Kidney (tissue), 14 donors: ENCODE results near the gene PBX4. TPM values are rescaled to one million over a fixed set of nuclear protein-coding genes. Genes with fewer than 3 reads are reported as not detected.

Experiments
- DNase-seq, 5 donors: peaks; one replicate each; pipeline ENCODE4 v3.0.0-alpha.2; 2013 to 2020
- FAIRE-seq: peaks from 2 replicates; lab custom pipeline; 2012; peaks lifted over from hg19 to GRCh38; lab: Jason Lieb, UNC
- H3K27ac ChIP-seq, 2 donors: one replicate each; pipeline ENCODE4 v1.7.0; 2013; ENCODE audit warnings: low read depth in 2 of 2, low read length in 2 of 2, inconsistent platforms in 1 of 2
- H3K27me3 ChIP-seq: one replicate; pipeline ENCODE4 v1.7.1; 2013; ENCODE audit warnings: low read length, inconsistent platforms; ENCODE audit not compliant: control insufficient read depth, insufficient read depth
- H3K36me3 ChIP-seq, 3 donors: one replicate each; pipeline versions ENCODE4 v1.7.0 to v1.7.1; 2013; ENCODE audit warnings: low read length in 3 of 3, control low read depth in 1 of 3, inconsistent platforms in 1 of 3; ENCODE audit not compliant: insufficient read depth in 3 of 3, control insufficient read depth in 2 of 3
- H3K4me1 ChIP-seq, 3 donors: one replicate each; pipeline versions ENCODE4 v1.7.0 to v1.7.1; 2013; ENCODE audit warnings: low read length in 3 of 3, inconsistent platforms in 1 of 3, low read depth in 1 of 3; ENCODE audit not compliant: control insufficient read depth in 2 of 3, insufficient read depth in 2 of 3
- H3K4me3 ChIP-seq, 3 donors: one replicate each; pipeline versions ENCODE4 v1.7.0 to v1.8.1; 2013; ENCODE audit warnings: low read length in 3 of 3, control low read depth in 1 of 3, inconsistent platforms in 1 of 3
- H3K9ac ChIP-seq, 3 donors: one replicate each; pipeline versions ENCODE4 v1.7.0 to v1.7.1; 2013; ENCODE audit warnings: low read length in 3 of 3, control low read depth in 1 of 3, inconsistent platforms in 1 of 3
- H3K9me3 ChIP-seq, 3 donors: one replicate each; pipeline versions ENCODE4 v1.7.0 to v1.7.1; 2013; ENCODE audit warnings: low read length in 3 of 3, control low read depth in 1 of 3, inconsistent platforms in 1 of 3; ENCODE audit not compliant: control insufficient read depth in 2 of 3, insufficient read depth in 1 of 3
- CTCF ChIP-seq: IDR thresholded peaks from 3 replicates; pipeline ENCODE4 v1.5.1; 2012; ENCODE audit warnings: mild to moderate bottlenecking, moderate library complexity, borderline replicate concordance; ENCODE audit not compliant: insufficient read depth; ENCODE audit errors: extremely low read depth
- intact Hi-C: fragments of 100-400 bp; cut with DNase I; formaldehyde crosslinking; loops from one replicate; pipeline ENCODE4 v1.11.1; 2022
- polyA plus RNA-seq: library from polyadenylated mRNA; stranded (reverse); fragments of 350-450 nt; fragmentation: Illumina TruSeq; extraction: RNeasy Lipid Tissue Mini Kit (QIAGEN cat#74804); gene quantifications from one replicate; pipeline ENCODE4 v1.2.3, GENCODE V29; 2014; ENCODE audit warnings: low read depth, low replicate concordance; ENCODE audit not compliant: insufficient read depth
- total RNA-seq: library from RNA; stranded (reverse); fragmentation: NEBNext Ultra II Directional; extraction: Animal tissue kit (Norgen Biotek cat#: 25700); gene quantifications from one replicate; pipeline ENCODE4 v1.2.1, GENCODE V29; 2021
- donor health status: control.
- donor health status: control.
- donor health status: control.
- donor health status: control.
- donor health status: control.
- donor health status: DM: yes; HTN: yes; CAD: no.
- donor health status: Normal renal cell carcinoma (clear cell type).

Gene PBX4
- total and polyA plus RNA-seq, 2 donors from 2014 or later = 3.9 to 5.7 TPM

DNA sequence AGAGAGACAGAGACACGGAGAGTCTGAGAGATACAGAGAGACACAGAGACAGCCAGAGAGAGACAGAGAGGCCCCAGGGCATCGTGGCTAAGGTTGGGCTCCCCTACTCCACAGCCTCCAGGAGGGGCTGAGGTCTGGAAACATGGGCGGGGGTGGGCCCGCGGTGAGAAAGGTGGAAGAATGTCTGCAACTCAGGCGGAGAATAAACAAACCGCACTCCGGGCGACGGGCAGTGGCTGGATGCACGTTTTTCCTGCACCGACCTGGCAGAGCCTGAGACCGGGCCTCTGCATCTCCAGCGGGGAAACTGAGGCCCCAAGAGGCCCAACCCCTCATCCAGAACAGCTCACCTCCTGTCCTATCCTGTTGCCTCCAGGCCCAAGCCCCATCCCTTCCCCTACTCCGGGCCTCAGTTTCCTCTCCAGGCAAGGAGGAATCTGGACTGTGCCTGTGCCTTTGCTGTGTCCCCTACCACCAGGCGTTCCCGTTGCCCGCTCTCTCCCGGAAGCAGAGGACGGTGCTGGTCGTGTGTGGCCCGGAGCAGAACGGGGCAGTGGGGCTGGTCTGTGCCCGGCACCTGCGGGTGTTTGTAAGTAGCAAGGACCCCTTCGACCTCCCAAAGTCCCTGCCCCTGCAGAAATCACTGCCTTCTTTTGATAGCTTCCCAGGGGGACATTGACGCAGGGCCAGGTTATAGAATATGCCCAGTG lies 83.8 kb downstream of the PBX4 start:
- H3K9ac ChIP-seq = no peak overlapping the region
- H3K4me3 ChIP-seq = no peak overlapping the region
- TF ChIP-seq CTCF = no peak
- no peak overlapping the region for H3K27ac ChIP-seq
- H3K27me3 ChIP-seq = peaks cover 11% of the 10 kb centered on the region
- peaks cover 0 to 11% (median 5%) of the 10 kb centered on the region in 3 donors for H3K4me1 ChIP-seq
- H3K36me3 ChIP-seq = no peaks in the 10 kb centered on the region
- FAIRE-seq (no peak), DNase-seq (peak in 1 of 5 donors; percentile 63)
- no peaks in the 10 kb centered on the region for H3K9me3 ChIP-seq
- intact Hi-C loops = loop anchor here (5.0 to 10.0 kb wide), 2 partner anchors 108 to 430 kb away; partner anchors contain the start of gene GMIP

DNA sequence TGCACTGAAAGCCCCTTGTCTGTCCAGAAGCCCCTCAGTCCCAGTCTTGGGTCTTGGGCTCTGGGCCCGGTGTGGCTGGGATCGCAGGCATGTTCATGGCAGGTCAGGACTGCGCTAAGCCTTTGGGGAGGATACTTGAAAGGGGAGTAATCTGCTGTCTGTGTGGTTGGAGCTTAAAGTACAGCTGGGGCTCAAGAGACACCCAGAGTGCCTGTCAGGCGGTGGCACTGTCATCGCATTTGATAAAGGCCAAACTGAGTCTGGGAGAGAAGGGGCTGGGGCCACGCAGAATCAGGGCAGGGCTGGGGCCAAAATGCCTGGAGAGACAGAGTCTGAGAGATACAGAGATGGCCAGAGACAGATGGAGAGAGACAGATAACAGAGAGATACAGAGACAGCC lies 84.6 kb downstream of the PBX4 start:
- no peak overlapping the region for H3K4me3 ChIP-seq
- H3K36me3 ChIP-seq = peaks cover 0 to 3% (median 0%) of the 10 kb centered on the region in 3 donors
- intact Hi-C loops = loop anchor here (5.0 to 10.0 kb wide), 2 partner anchors 108 to 431 kb away; partner anchors contain the start of gene GMIP
- H3K9ac ChIP-seq = no peak overlapping the region
- H3K9me3 ChIP-seq = no peaks in the 10 kb centered on the region
- TF ChIP-seq CTCF = no peak
- peaks cover 6% of the 10 kb centered on the region for H3K27me3 ChIP-seq
- H3K4me1 ChIP-seq = peaks cover 0 to 10% (median 5%) of the 10 kb centered on the region in 3 donors
- no peak for FAIRE-seq
- no peak overlapping the region for H3K27ac ChIP-seq
- no peak for DNase-seq

DNA sequence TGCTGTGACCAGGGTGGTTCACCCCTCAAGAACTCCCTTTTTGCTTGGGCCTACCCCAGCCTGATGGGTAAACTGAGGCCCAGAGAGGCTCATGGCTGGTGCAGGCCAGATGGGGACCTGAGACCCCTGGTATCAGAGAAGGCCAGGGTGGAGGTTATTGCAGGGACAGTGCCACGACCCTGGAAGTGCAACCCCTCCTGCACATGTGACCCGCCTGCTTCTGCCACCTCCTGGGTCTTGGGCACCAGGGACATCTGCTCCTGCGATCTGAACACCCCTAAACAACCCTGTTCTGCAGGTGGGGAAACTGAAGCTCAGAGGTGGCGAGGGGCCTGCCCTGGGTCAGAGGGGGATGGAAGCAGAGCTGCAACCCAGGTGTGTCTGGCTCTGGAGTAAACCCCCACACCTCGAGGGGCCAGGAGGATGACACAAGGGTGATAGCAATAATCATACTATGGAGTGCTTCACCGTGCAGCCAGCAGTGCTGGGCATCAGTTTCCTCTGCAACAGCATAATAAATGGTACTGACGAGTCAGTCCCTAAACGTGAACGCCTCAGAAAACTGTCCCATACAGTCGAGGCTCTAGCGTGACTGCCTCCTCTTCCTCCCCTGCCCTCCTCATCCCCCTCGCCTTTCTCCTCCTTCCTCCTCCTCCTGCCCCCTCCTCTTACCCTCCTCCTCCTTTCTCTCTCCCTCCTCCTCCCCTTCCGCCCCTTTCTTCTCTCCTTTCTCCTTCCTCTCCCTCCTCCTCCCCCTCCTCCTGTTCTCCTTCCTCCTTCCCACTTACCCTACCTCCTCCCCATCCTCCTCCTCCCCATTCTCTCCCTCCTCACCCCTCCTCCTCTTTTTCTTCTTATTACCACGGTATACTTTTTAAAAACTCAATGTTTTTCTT lies 85.4 kb downstream of the PBX4 start:
- no peak for FAIRE-seq
- no peak for TF ChIP-seq CTCF
- intact Hi-C loops = loop anchor here (5.0 to 10.0 kb wide), 2 partner anchors 109 to 432 kb away; partner anchors contain the start of gene GMIP
- Histone ChIP-seq H3K9ac (no peak overlapping the region), H3K4me3 (no peak overlapping the region), H3K27me3 (peaks cover 2% of the 10 kb centered on the region), H3K9me3 (no peaks in the 10 kb centered on the region), H3K4me1 (peaks cover 0 to 4% (median 0%) of the 10 kb centered on the region in 3 donors), H3K36me3 (peaks cover 0 to 3% (median 0%) of the 10 kb centered on the region in 3 donors), H3K27ac (no peak overlapping the region)
- peak in 1 of 5 donors; percentile 57 for DNase-seq
